Duodenal mucosa (tissue), 2 donors: ENCODE measurements around the gene PTPRN2.

Source experiments
- H3K27ac ChIP-seq: one replicate; pipeline ENCODE4 v1.7.0; 2013; ENCODE audit warnings: low read depth, low read length
- H3K27me3 ChIP-seq, 2 donors: one replicate each; pipeline ENCODE4 v1.7.0; 2013; ENCODE audit warnings: low read length in 2 of 2, control low read depth in 1 of 2; ENCODE audit not compliant: insufficient read depth in 2 of 2, control insufficient read depth in 1 of 2
- H3K36me3 ChIP-seq, 2 donors: one replicate each; pipeline ENCODE4 v1.7.0; 2013; ENCODE audit warnings: low read length in 2 of 2, control low read depth in 1 of 2; ENCODE audit not compliant: insufficient read depth in 2 of 2, control insufficient read depth in 1 of 2
- H3K4me1 ChIP-seq, 2 donors: one replicate each; pipeline ENCODE4 v1.7.0; 2013; ENCODE audit warnings: low read length in 2 of 2, control low read depth in 1 of 2; ENCODE audit not compliant: insufficient read depth in 2 of 2, control insufficient read depth in 1 of 2
- H3K4me3 ChIP-seq, 2 donors: one replicate each; pipeline ENCODE4 v1.7.0; 2013; ENCODE audit warnings: low read length in 2 of 2, low read depth in 1 of 2
- H3K9ac ChIP-seq, 2 donors: one replicate each; pipeline ENCODE4 v1.7.0; 2013; ENCODE audit warnings: low read length in 2 of 2, low read depth in 1 of 2
- H3K9me3 ChIP-seq, 2 donors: one replicate each; pipeline ENCODE4 v1.7.0; 2013; ENCODE audit warnings: low read length in 2 of 2, control low read depth in 1 of 2; ENCODE audit not compliant: control insufficient read depth in 1 of 2

The PTPRN2 gene

DNA sequence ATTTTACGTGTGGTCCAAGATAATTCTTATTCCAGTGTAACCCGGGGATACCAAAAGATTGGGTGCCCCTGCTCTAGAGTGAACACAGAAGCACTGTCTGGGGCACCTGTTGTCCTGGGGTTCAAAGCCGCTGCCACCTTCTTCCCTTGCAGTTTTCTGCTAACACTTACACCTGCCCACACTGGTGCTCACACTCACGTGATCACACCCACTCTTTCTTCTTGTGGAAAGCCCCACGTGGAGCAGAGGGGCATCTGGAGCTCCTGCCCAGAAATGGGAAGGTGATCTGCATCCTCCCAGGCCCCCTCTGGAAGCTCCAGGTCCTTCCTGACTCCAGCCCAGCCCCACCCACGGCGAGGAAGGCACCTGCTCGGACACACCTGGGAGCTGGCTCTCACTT, 42.9 kb downstream of the PTPRN2 start:
- no peak overlapping the region for H3K27ac ChIP-seq
- no peaks in the 10 kb centered on the region for H3K27me3 ChIP-seq
- H3K9ac ChIP-seq = no peak overlapping the region
- H3K9me3 ChIP-seq = no peaks in the 10 kb centered on the region
- no peaks in the 10 kb centered on the region for H3K36me3 ChIP-seq
- H3K4me3 ChIP-seq = no peak overlapping the region
- H3K4me1 ChIP-seq = peaks cover 0 to 3% of the 10 kb centered on the region in 2 donors

DNA sequence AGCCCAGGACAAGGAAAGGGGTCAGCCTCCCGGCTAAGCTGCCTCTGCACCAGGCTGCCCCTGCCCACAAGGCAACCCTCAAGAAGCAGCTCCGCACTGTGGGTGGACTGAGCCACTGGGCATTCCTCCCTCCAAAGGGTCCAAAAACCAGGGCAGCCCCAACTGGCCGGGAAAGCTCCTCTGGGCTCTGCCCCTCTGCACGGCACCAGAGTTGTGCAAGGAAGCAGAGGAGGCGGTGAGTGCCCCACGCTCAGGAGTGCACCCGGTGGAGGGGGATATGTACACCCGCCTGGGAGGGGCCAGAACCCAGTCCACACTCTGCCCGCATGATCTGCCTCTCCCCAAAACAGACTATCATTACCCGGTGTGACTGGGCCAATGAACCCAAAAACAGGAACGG, 43.8 kb downstream of the PTPRN2 start:
- H3K9ac ChIP-seq = no peak overlapping the region

DNA sequence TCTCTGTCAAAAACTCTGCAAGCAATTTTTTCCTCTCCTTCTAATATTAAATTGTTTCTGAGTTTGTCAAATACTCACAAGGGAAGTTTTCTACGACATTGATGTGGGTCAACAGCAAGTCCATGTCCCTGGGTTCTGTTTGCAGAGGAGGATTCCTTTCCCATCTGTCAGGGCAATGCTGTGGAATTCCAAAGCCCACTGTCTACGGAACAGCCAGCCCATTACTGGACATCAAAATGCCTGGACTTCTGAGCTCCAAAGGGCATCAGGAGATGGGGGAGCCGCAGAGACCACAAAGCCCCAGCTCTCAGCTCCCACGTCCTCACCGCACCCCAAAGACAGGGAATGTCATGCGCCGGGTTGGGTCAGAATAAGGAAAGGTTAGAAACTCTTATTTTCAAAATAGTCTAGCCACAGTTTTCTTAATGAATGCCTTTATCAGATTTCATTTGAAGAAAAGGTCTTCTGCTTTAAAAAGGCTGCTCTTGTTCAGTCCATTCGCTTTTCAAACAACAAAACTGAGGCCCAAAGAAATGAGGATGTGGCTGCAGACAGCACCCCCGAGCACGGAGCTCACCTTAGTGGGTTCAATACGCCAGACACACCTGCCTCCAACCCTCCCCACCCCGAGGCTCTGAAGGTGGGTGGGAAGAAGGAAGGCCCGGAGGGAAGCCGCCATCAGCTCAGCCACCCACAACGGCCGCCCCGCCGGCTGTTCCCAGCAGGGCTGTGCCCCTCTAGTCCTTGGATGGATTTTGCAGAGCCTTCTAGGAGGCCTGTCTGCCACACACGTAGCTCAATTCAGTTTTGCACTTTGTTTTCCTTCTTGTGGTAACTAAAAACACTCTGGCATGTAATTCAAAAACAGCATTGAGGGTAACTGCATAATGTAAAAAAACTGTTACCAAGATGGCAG, 44.7 kb downstream of the PTPRN2 start:
- H3K9me3 ChIP-seq = no peaks in the 10 kb centered on the region
- no peaks in the 10 kb centered on the region for H3K36me3 ChIP-seq
- no peaks in the 10 kb centered on the region for H3K4me1 ChIP-seq
- no peak overlapping the region for H3K4me3 ChIP-seq
- no peaks in the 10 kb centered on the region for H3K27me3 ChIP-seq
- no peak overlapping the region for H3K27ac ChIP-seq
- H3K9ac ChIP-seq = no peak overlapping the region

More for the DNA sequence above, 43.8 kb downstream of the PTPRN2 start:
- H3K27ac ChIP-seq = no peak overlapping the region
- H3K4me3 ChIP-seq = no peak overlapping the region
- peaks cover 0 to 1% of the 10 kb centered on the region in 2 donors for H3K4me1 ChIP-seq
- H3K36me3 ChIP-seq = no peaks in the 10 kb centered on the region
- H3K27me3 ChIP-seq = no peaks in the 10 kb centered on the region
- no peaks in the 10 kb centered on the region for H3K9me3 ChIP-seq

GRCh38 chr7:158541346-158542010, 46.1 kb downstream of the PTPRN2 start:
- H3K4me3 ChIP-seq = no peak overlapping the region
- H3K27ac ChIP-seq = no peak overlapping the region
- H3K27me3 ChIP-seq = no peaks in the 10 kb centered on the region
- no peaks in the 10 kb centered on the region for H3K36me3 ChIP-seq
- no peaks in the 10 kb centered on the region for H3K4me1 ChIP-seq
- H3K9me3 ChIP-seq = no peaks in the 10 kb centered on the region
- H3K9ac ChIP-seq = no peak overlapping the region

DNA sequence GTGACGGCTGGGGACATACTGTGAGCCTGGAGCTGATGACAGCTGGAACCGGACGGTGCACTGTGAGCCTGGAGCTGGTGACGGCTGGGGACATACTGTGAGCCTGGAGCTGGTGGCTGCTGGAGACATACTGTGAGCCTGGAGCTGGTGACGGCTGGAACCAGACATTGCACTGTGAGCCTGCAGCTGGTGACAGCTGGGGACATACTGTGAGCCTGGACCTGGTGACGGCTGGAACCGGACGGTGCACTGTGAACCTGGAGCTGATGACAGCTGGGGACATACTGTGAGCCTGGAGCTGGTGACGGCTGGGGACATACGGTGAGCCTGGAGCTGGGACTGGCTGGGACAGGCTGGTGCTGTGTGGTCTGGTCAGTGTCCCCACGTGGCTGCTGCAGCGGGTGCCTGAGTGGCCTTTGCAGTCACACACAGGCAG, 47.9 kb downstream of the PTPRN2 start:
- Histone ChIP-seq H3K27ac (no peak overlapping the region), H3K36me3 (no peaks in the 10 kb centered on the region), H3K9me3 (no peaks in the 10 kb centered on the region), H3K9ac (no peak overlapping the region), H3K4me1 (no peaks in the 10 kb centered on the region), H3K4me3 (no peak overlapping the region), H3K27me3 (no peaks in the 10 kb centered on the region)

- H3K9ac ChIP-seq = no peak overlapping the region
- no peaks in the 10 kb centered on the region for H3K27me3 ChIP-seq
- no peaks in the 10 kb centered on the region for H3K9me3 ChIP-seq
- H3K36me3 ChIP-seq = no peaks in the 10 kb centered on the region
- no peak overlapping the region for H3K27ac ChIP-seq
- no peak overlapping the region for H3K4me3 ChIP-seq
- no peaks in the 10 kb centered on the region for H3K4me1 ChIP-seq
These were observed 49.3 kb downstream of the PTPRN2 start for GRCh38 chr7:158538156-158538946.

DNA sequence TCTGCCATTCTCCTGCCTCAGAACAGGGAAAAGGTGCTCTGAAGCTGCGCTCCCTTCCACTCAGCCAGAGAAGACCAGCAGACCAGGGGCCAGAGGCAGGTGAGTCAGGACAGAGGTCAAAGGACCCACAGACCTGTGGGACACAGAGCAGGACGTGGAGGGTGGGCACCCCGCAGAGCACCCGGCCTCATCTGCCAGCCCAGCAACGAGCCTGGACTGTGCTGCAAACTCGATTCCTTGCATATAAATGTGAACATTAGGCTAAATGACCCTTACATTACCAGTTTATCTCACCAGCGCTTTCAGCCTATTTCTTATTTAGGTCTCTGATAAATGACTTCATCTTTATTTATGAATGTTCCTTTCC, 50.1 kb downstream of the PTPRN2 start:
- no peaks in the 10 kb centered on the region for H3K27me3 ChIP-seq
- H3K4me1 ChIP-seq = no peaks in the 10 kb centered on the region
- H3K4me3 ChIP-seq = no peak overlapping the region
- H3K9ac ChIP-seq = no peak overlapping the region
- H3K36me3 ChIP-seq = no peaks in the 10 kb centered on the region
- no peaks in the 10 kb centered on the region for H3K9me3 ChIP-seq
- no peak overlapping the region for H3K27ac ChIP-seq

- H3K36me3 ChIP-seq = no peaks in the 10 kb centered on the region
- no peaks in the 10 kb centered on the region for H3K4me1 ChIP-seq
- H3K9me3 ChIP-seq = no peaks in the 10 kb centered on the region
- no peak overlapping the region for H3K9ac ChIP-seq
- no peak overlapping the region for H3K4me3 ChIP-seq
- H3K27ac ChIP-seq = no peak overlapping the region
- H3K27me3 ChIP-seq = no peaks in the 10 kb centered on the region
These were observed 50.6 kb downstream of the PTPRN2 start for GRCh38 chr7:158536871-158537515.

- no peaks in the 10 kb centered on the region for H3K4me1 ChIP-seq
- H3K27me3 ChIP-seq = no peaks in the 10 kb centered on the region
- H3K36me3 ChIP-seq = no peaks in the 10 kb centered on the region
- no peak overlapping the region for H3K4me3 ChIP-seq
- no peak overlapping the region for H3K9ac ChIP-seq
- H3K27ac ChIP-seq = no peak overlapping the region
- H3K9me3 ChIP-seq = no peaks in the 10 kb centered on the region
These were observed 52.5 kb downstream of the PTPRN2 start for GRCh38 chr7:158535079-158535478.
